H1 (cell line): ENCODE measurements around the gene AASDH.

Experiments
- ATF3 ChIP-seq: IDR thresholded peaks from 2 replicates; pipeline ENCODE4 v1.6.1; 2011; ENCODE audit warnings: low read depth, mild to moderate bottlenecking, low read length; ENCODE audit not compliant: insufficient read depth
- CEBPB ChIP-seq: IDR thresholded peaks from 2 replicates; pipeline ENCODE4 v1.6.1; 2012; ENCODE audit warnings: low read depth, low read length
- FOSL1 ChIP-seq: IDR thresholded peaks from 2 replicates; pipeline ENCODE4 v1.6.1; 2011; ENCODE audit warnings: mild to moderate bottlenecking, low read depth, low read length, moderate library complexity; ENCODE audit not compliant: insufficient read depth
- JUN ChIP-seq: IDR thresholded peaks from 2 replicates; pipeline ENCODE4 v1.6.1; 2011; ENCODE audit warnings: low read depth, mild to moderate bottlenecking, improper control_type of control experiment, low read length
- MAX ChIP-seq: IDR thresholded peaks from 2 replicates; pipeline ENCODE4 v1.6.1; 2012; ENCODE audit warnings: inconsistent platforms
- NANOG ChIP-seq: IDR thresholded peaks from 2 replicates; pipeline ENCODE4 v1.6.1; 2011; ENCODE audit warnings: low read length, low read depth, mild to moderate bottlenecking, inconsistent platforms; ENCODE audit not compliant: insufficient read depth, poor library complexity, severe bottlenecking
- POLR2A ChIP-seq, 2 experiments: IDR thresholded peaks; 1 replicate in 1 of 2; 2 replicates in 1 of 2; pipeline ENCODE4 v1.6.1; 2011; ENCODE audit warnings: low read depth in 2 of 2, low read length in 2 of 2, mild to moderate bottlenecking in 2 of 2; ENCODE audit errors: control extremely low read depth in 1 of 2
- POU5F1 ChIP-seq: IDR thresholded peaks from 2 replicates; pipeline ENCODE4 v1.6.1; 2011; ENCODE audit warnings: low read depth, mild to moderate bottlenecking, low read length, moderate library complexity
- RBBP5 ChIP-seq: IDR thresholded peaks from 2 replicates; pipeline ENCODE4 v1.7.1; 2012; ENCODE audit warnings: low read depth, mild to moderate bottlenecking, inconsistent platforms, low read length, moderate library complexity, borderline replicate concordance
- SIX5 ChIP-seq: IDR thresholded peaks from 2 replicates; pipeline ENCODE4 v1.6.1; 2011; ENCODE audit warnings: mild to moderate bottlenecking, low read depth, low read length
- SP2 ChIP-seq: IDR thresholded peaks from 2 replicates; pipeline ENCODE4 v1.6.1; 2012; ENCODE audit warnings: mild to moderate bottlenecking, low read length, inconsistent platforms
- TAF1 ChIP-seq: IDR thresholded peaks from 2 replicates; pipeline ENCODE4 v1.6.1; 2011; ENCODE audit warnings: mild to moderate bottlenecking, low read depth, low read length
- TEAD4 ChIP-seq: IDR thresholded peaks from 2 replicates; pipeline ENCODE4 v1.6.1; 2012; ENCODE audit warnings: low read depth, low read length, inconsistent platforms, mixed read lengths
- TF ChIP-seq, protein P1 (sequence below), 3 experiments: IDR thresholded peaks; 1 replicate in 2 of 3; 2 replicates in 1 of 3; pipeline versions ENCODE4 v1.5.1 to v1.6.1; 2011; ENCODE audit warnings: low read length in 3 of 3, mild to moderate bottlenecking in 3 of 3, inconsistent platforms in 2 of 3, low read depth in 1 of 3, moderate library complexity in 1 of 3; ENCODE audit not compliant: insufficient read depth in 1 of 3; ENCODE audit errors: control extremely low read depth in 1 of 3

GRCh38 chr4:56345458-56345857 lies 41.8 kb downstream of the AASDH start:
- TF ChIP-seq, protein P1, sequence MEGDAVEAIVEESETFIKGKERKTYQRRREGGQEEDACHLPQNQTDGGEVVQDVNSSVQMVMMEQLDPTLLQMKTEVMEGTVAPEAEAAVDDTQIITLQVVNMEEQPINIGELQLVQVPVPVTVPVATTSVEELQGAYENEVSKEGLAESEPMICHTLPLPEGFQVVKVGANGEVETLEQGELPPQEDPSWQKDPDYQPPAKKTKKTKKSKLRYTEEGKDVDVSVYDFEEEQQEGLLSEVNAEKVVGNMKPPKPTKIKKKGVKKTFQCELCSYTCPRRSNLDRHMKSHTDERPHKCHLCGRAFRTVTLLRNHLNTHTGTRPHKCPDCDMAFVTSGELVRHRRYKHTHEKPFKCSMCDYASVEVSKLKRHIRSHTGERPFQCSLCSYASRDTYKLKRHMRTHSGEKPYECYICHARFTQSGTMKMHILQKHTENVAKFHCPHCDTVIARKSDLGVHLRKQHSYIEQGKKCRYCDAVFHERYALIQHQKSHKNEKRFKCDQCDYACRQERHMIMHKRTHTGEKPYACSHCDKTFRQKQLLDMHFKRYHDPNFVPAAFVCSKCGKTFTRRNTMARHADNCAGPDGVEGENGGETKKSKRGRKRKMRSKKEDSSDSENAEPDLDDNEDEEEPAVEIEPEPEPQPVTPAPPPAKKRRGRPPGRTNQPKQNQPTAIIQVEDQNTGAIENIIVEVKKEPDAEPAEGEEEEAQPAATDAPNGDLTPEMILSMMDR (IDR thresholded peaks at IDR 0.05; ENCODE audit: control extremely low read depth in 1 of 3, insufficient read depth in 1 of 3, low read depth in 1 of 3, low read length in 3 of 3): no peak
- TF ChIP-seq ATF3: no peak
- TF ChIP-seq TAF1: no peak
- no peak for TF ChIP-seq JUN
- no peak for TF ChIP-seq RBBP5
- TF ChIP-seq POLR2A (IDR thresholded peaks at IDR 0.05; ENCODE audit: control extremely low read depth in 1 of 2, low read depth in 2 of 2, low read length in 2 of 2): no peak
- no peak for TF ChIP-seq SP2
- no peak for TF ChIP-seq FOSL1
- no peak for TF ChIP-seq MAX
- no peak for TF ChIP-seq POU5F1
- no peak for TF ChIP-seq SIX5
- no peak for TF ChIP-seq TEAD4
- no peak for TF ChIP-seq CEBPB
- TF ChIP-seq NANOG: no peak
